Adipose tissue (tissue), 3 donors: ENCODE measurements around the gene HS2ST1. TPM values are rescaled to one million over a fixed set of nuclear protein-coding genes. Genes with fewer than 3 reads are reported as not detected.
A peak's percentile ranks its signal among the peaks of the same experiment; 100 is the strongest.
"Not testable (repeated sequence)": the region's sequence is repeated elsewhere in the genome, so short reads cannot be mapped to it uniquely, and the experiment has no call there.

Experiments used
- H3K27ac ChIP-seq: one replicate; pipeline ENCODE4 v1.5.1; 2013; ENCODE audit warnings: low read depth, low read length
- WGBS, 3 donors: extraction: QIAGEN DNeasy Blood & Tissue Kit; methylation state at CpG; one replicate each; pipeline ENCODE4 v1.1.7; 2013; 5-methylcytosine and 5-hydroxymethylcytosine counted together
- polyA plus RNA-seq, 3 donors: library from polyadenylated mRNA; stranded (reverse); fragments of 200-250 nt; gene quantifications; one replicate each; pipeline ENCODE4 v1.2.3, GENCODE V29; 2013
- donor health status: healthy with polysubstance abuse.
- donor health status: Bipolar disorder and iron deficiency.
- donor health status: healthy.

The HS2ST1 gene
- polyA plus RNA-seq, result 1 to 10 TPM; 4.6 to 7.0 (median 4.9) TPM

DNA sequence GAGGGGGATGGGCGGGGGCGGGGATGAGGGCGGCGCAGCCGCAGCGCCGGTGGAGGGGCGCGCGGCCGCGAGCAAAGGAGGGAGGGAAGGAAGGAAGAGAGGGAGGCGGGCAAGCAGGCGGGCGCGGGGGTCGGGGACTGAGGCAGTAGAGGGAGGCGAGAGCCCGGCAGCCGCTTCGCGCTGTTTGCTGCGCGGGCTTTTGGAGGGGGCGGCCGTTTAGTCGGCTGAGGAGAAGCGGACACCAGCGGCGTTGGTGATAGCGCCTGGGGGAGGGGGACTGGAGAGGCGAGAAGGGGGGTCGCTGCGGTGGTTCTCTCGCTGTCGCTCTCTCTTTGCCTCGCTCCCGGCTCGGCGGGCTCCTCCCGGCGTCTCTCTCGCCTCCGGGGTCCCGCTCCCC, at the start of gene HS2ST1:
HS2ST1 (plus strand) TSS at position 35 of the 397 bp plus-strand sequence.
- WGBS, 3 donors, result 0 to 1% (median 1%) methylated on average over 28 to 44 of the region's 45 CpGs
- peak within 1 kb of the TSS; percentile 91 for H3K27ac ChIP-seq

DNA sequence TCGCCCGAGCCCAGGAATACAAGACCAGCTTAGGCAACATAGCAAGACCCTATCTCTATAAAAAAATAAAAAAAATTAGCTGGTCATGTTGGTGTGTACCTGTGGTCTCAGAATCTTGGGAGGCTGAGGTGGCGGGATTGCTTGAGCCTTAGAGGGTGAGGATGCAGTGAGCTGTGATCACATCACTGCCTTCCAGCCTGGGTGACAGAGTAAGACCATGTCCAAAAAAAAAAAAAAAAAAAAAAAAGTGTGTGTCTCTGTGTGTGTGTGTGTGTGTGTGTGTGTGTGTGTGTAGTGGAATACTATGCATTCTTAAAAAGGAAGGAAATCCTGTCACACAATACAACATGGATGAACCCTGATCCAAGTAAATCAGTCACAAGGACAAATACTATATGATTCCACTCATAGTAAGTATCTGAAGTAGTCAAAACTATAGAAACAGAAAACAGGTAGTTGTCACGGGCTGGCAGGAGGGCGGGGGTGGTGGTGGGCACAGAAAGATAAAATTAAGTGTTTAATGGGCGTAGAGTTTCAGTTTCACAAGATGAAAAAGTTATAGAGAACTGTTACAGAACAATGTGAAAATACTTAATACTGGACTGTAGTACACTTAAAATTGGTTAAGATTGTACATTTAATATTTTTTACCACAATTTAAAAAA, 48.3 kb upstream of the HS2ST1 start:
- 85 to 96% (median 96%) methylated on average over 6 of the region's 6 CpGs for WGBS, 3 donors

DNA sequence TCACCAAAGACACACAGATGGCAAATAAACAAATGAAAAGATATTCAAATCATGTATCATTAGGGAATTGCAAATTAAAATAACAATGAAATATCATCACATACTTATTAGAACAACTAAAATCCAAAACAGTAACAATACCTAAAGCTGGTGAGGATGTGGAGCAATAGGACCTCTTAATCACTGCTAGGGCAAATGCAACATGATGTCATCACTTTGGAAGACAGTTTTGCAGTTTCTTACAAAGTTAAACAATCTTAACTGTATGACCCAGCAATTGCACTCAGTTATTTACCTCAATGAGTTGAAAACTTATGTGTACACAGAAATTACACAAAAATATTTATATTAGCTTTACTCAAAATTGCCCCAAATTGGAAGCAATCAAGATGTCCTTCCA, 47.8 kb upstream of the HS2ST1 start:
- H3K27ac ChIP-seq, result no peak overlapping the region

More for the DNA sequence above, 48.3 kb upstream of the HS2ST1 start:
- no peak overlapping the region for H3K27ac ChIP-seq

- WGBS, 3 donors, result 95 to 100% (median 97%) methylated on average over 4 of the region's 4 CpGs
- H3K27ac ChIP-seq, result not testable (repeated sequence)
Observed at GRCh38 chr1:86867278-86867677, 47.2 kb upstream of the HS2ST1 start.

GRCh38 chr1:86868477-86868876, 46.0 kb upstream of the HS2ST1 start:
- 92 to 100% (median 95%) methylated on average over 1 of the region's 1 CpG for WGBS, 3 donors
- H3K27ac ChIP-seq, result no peak overlapping the region

- 62 to 94% (median 85%) methylated on average over 3 of the region's 3 CpGs for WGBS, 3 donors
- H3K27ac ChIP-seq, result no peak overlapping the region
Observed at GRCh38 chr1:86871001-86871400, 43.4 kb upstream of the HS2ST1 start.

DNA sequence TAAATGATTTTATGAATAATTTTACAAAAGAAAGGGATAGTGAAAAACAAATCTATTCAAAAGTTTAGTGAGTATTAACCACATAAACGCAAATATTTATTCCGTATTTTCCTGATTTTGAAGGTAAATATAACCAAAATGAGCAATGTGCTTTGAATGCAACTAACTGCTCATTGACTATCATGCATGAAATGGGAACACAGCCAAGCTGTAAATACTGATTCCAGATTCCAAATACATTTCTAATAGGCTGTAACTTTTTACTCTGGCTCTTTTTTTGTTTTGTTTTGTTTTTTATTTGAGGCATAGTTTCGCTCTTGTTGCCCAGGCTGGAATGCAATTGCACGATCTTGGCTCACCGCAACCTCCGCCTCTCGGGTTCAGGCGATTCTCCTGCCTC, 42.3 kb upstream of the HS2ST1 start:
- 91 to 94% (median 92%) methylated on average over 8 of the region's 8 CpGs for WGBS, 3 donors
- H3K27ac ChIP-seq, result no peak overlapping the region

- no peak overlapping the region for H3K27ac ChIP-seq
- WGBS, 3 donors, result 90 to 100% (median 98%) methylated on average over 1 of the region's 1 CpG
Observed at GRCh38 chr1:86875722-86876121, 38.7 kb upstream of the HS2ST1 start.

GRCh38 chr1:86887479-86888162, 26.8 kb upstream of the HS2ST1 start:
- WGBS, 3 donors, result 94 to 98% (median 96%) methylated on average over 5 of the region's 5 CpGs
- H3K27ac ChIP-seq, result no peak overlapping the region

- no peak overlapping the region for H3K27ac ChIP-seq
- WGBS, 3 donors, result 98 to 99% (median 98%) methylated on average over 5 of the region's 5 CpGs
Observed at GRCh38 chr1:86888327-86888726, 26.1 kb upstream of the HS2ST1 start.

DNA sequence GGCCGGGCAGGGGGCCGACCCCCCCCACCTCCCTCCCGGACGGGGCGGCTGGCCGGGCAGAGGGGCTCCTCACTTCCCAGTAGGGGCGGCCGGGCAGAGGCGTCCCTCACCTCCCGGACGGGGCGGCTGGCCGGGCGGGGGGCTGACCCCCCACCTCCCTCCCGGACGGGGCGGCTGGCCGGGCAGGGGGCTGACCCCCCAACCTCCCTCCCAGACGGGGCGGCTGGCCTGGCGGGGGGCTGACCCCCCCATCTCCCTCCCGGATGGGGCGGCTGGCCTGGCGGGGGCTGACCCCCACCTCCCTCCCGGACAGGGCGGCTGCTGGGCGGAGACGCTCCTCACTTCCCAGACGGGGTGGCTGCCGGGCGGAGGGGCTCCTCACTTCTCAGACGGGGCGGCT, 15.0 kb upstream of the HS2ST1 start:
- WGBS, 3 donors, result 98 to 100% (median 99%) methylated on average over 9 to 24 of the region's 33 CpGs
- not testable (repeated sequence) for H3K27ac ChIP-seq

DNA sequence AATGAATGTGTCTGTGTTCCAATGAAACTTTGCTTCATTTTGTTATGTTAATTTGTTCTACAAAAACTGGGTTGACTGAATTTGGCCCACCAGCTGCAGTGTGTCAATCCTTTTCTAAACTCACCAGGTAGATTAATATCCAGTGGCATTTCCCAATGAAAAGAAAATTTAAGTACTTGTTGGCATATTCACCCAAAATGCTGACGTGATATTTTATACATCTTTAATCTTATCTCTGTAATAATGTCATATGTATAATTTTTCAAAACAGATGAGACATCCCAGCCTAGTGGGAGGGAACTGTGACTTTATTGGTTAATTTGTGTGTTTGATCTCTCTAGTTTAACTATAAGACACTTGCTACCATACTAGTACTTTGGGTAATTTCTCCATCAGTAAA, 8.6 kb upstream of the HS2ST1 start:
- H3K27ac ChIP-seq, result no peak overlapping the region
- 30 to 84% (median 37%) methylated on average over 1 of the region's 1 CpG for WGBS, 3 donors

GRCh38 chr1:86906419-86906818, 8.0 kb upstream of the HS2ST1 start:
- WGBS, 3 donors, result 28 to 40% (median 31%) methylated on average over 2 of the region's 2 CpGs

GRCh38 chr1:86912281-86912900, 2.0 kb upstream of the HS2ST1 start:
- 36 to 66% (median 60%) methylated on average over 6 of the region's 6 CpGs for whole genome bisulfite sequencing, 3 donors

More at GRCh38 chr1:86906419-86906818, 8.0 kb upstream of the HS2ST1 start:
- no peak overlapping the region for H3K27ac ChIP-seq

GRCh38 chr1:86913399-86913895, 988 bp upstream of the HS2ST1 start:
- peak overlapping the region; percentile 91 for H3K27ac ChIP-seq
- WGBS, 3 donors, result 0 to 1% (median 0%) methylated on average over 17 of the region's 17 CpGs

More at GRCh38 chr1:86912281-86912900, 2.0 kb upstream of the HS2ST1 start:
- H3K27ac ChIP-seq, result no peak overlapping the region

DNA sequence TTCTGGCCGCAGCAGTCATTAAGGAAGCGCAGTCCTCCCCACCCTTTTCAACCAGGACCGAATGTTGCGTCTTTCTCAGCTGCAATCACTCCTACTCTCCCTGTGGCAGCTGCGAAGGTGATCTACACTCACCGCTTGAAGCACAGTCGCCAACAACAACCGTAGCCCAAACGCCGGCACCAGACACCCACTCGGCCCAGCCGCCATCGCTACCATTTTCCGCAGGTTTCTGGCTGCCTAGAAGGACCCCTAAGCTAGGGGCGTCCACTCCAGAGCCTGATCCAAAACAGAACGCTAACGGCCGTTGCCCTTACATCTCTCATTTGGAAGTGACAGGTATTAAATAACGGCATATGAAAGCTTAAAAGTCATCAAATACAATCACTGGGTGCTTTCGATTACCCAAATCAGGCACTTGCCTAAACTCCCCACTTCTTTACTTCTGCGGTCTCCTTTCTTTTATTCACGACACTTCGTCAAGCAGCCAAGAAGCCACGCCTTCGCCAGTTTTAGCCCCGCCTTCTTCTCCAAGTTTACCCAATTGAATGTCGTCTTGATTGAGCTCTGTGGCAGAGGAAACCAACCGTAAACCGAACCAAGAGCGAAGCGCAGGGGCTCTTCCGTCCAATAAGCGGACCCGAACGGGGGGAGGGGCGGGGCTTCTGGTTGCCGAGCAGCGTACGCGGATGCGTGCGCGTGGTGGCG, 387 bp upstream of the HS2ST1 start, which contains the start of gene SELENOF:
SELENOF (minus strand) TSS at position 231 of the 705 bp plus-strand sequence; CDS start at position 216, 15 bp downstream.
- WGBS, 3 donors, result 0 to 1% (median 0%) methylated on average over 44 of the region's 44 CpGs

DNA sequence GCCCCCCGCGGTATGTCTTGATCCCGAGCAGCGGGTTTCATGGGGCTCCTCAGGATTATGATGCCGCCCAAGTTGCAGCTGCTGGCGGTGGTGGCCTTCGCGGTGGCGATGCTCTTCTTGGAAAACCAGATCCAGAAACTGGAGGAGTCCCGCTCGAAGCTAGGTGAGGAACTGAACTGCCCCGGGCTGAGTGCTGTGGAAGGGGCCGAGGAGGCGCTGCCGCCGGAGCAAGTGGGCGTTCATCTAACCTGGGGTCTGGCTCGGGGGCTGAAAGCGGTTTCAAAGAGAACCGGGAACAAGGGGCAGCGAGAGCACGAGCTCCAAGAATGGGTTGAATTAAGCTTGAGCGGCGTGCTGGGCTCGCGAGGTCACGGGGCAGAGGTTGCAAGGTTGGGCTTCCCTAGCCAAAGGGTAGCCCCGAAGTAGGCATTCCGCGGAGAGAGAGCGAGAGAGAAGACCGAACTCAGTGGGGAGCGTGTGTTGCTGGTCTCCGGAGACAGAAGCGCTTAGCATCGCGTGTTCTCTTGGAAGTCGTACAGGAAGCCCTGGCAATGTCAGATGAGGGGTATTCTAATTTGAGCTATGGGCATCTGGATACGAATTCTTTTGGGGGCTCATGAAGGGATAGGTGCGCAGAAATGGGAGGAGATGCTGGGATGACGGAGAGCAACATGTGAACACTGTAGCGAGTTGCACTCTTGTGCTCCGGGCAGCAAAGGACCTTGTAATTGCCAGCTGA, 732 bp downstream of the HS2ST1 start:
- 0% methylated on average over 43 of the region's 43 CpGs for WGBS, 3 donors
- no peak overlapping the region for H3K27ac ChIP-seq

More for the DNA sequence above, 387 bp upstream of the HS2ST1 start, which contains the start of gene SELENOF:
- peak within 1 kb of the TSS; percentile 91 for H3K27ac ChIP-seq

GRCh38 chr1:86915737-86916235, 1.4 kb downstream of the HS2ST1 start:
- no peak overlapping the region for H3K27ac ChIP-seq
- 3 to 7% (median 7%) methylated on average over 14 of the region's 14 CpGs for whole genome bisulfite sequencing, 3 donors
